Effector memory CD4-positive, alpha-beta T cell (primary cell): ENCODE data around the gene CRYGN.

ENCODE experiments used
- DNase-seq, 3 donors: peaks; one replicate each; pipeline ENCODE4 v3.0.0-alpha.2; 2020
- H3K27ac ChIP-seq: 2 replicates; pipeline ENCODE4 v1.7.0; 2013; ENCODE audit warnings: mild to moderate bottlenecking, low read length, moderate library complexity; ENCODE audit not compliant: insufficient read depth, poor library complexity, severe bottlenecking
- H3K27me3 ChIP-seq: replicated peaks from 2 replicates; pipeline ENCODE4 v1.7.0; 2013; ENCODE audit warnings: mild to moderate bottlenecking, low read length; ENCODE audit not compliant: insufficient read depth, control insufficient read depth, poor library complexity, severe bottlenecking
- H3K36me3 ChIP-seq: 2 replicates; pipeline ENCODE4 v1.7.0; 2013; ENCODE audit warnings: mild to moderate bottlenecking, low read length, moderate library complexity; ENCODE audit not compliant: control insufficient read depth, insufficient read depth
- H3K4me1 ChIP-seq: 2 replicates; pipeline ENCODE4 v1.7.0; 2013; ENCODE audit warnings: low read length, mild to moderate bottlenecking; ENCODE audit not compliant: control insufficient read depth, insufficient read depth, poor library complexity, severe bottlenecking
- H3K4me3 ChIP-seq: 2 replicates; pipeline ENCODE4 v1.7.0; 2013; ENCODE audit warnings: low read length, low read depth, mild to moderate bottlenecking; ENCODE audit not compliant: insufficient read depth, poor library complexity, severe bottlenecking
- H3K9me3 ChIP-seq: 2 replicates; pipeline ENCODE4 v1.7.0; 2013; ENCODE audit warnings: mild to moderate bottlenecking, low read length, moderate library complexity; ENCODE audit not compliant: control insufficient read depth

The CRYGN gene

GRCh38 chr7:151385626-151386300, 54.2 kb downstream of the CRYGN start:
- Histone ChIP-seq H3K27me3 (no peaks in the 10 kb centered on the region), H3K36me3 (no peaks in the 10 kb centered on the region), H3K4me3 (no peak overlapping the region), H3K4me1 (peaks cover 19% of the 10 kb centered on the region), H3K27ac (no peak overlapping the region), H3K9me3 (no peaks in the 10 kb centered on the region)
- DNase-seq, result no peak

DNA sequence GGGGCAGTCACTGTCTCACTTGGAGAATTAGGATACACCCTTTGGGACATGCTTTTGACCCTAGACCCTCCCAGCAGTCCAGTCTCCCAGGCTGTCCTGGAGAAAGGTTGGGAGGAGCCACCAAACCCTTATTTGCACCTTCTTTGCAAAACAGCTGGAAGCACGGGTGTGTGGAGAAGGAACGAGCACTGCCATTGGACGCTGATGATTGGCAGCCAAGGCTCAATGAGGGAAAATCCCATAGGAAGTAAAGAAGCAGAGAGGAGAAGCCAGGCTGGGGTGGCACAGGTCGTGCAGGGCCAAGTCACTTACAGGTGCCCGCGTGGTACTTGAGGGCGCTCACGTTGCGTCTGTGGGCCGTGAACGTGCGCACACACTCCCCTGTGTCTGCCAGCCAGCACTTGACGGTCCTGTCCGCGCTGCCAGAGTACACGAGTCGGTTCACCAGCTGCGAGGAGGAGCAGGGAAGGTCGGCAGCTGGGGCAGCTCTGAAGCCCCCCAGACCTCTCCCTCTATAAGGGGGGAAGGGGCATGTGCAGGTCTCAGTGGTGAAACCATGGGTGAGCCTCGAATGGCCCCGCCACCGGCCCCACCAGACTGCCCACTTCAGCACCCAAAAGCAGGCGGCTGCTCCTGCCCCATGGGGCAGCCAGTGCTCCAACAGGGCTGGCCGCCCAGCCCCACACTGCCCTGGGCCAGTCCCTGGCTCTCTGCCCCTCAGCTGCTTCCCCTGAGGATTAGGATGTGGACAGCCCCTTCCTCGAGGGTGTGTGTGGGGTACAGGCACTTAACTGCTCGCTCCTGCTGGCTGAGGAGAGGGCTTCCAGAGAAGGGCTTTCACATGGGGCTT, 54.9 kb downstream of the CRYGN start:
- Histone ChIP-seq H3K27me3 (no peaks in the 10 kb centered on the region), H3K9me3 (no peaks in the 10 kb centered on the region), H3K4me1 (peaks cover 21% of the 10 kb centered on the region), H3K27ac (no peak overlapping the region), H3K4me3 (no peak overlapping the region), H3K36me3 (no peaks in the 10 kb centered on the region)
- DNase-seq, result no peak

GRCh38 chr7:151384352-151384697, 55.6 kb downstream of the CRYGN start:
- H3K36me3 ChIP-seq, result no peaks in the 10 kb centered on the region
- H3K4me1 ChIP-seq, result peaks cover 21% of the 10 kb centered on the region
- DNase-seq, result no peak
- H3K27ac ChIP-seq, result no peak overlapping the region
- no peaks in the 10 kb centered on the region for H3K9me3 ChIP-seq
- H3K4me3 ChIP-seq, result no peak overlapping the region
- H3K27me3 ChIP-seq, result no peaks in the 10 kb centered on the region

DNA sequence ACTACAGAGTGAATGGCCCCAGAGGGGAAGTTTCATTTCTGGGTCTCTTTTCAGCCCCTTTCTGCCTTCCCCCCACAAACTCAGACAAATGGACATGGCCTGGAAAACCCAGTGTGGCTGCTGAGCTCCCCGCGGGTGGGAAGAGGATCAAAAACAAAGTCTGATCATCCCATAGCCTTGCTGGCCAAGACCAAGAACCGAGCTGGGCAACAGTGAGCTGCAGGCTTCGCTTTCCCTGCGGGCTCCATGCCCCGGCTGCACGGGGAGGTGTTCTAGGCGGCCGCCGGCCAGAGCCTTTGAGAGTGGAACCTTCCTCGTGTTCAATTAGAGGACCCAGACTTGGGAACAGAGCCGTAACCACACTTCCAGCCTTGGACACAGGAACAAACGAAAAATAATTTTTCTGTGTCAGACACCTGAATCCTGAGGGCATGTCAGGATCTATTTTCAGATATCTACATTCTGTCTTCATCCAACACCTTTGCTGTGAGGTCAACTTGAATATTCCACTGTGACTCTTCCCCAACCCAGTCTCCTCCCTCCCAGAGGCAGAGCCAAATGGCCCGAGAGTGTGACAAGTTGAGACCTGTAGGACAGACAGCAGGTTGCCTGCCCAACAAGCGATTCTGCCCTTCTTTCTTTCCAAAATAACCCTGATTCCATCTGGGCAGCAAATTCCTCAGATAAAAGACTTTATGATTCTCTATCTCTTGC, 56.1 kb downstream of the CRYGN start:
- Histone ChIP-seq H3K9me3 (no peaks in the 10 kb centered on the region), H3K27me3 (no peaks in the 10 kb centered on the region), H3K27ac (no peak overlapping the region), H3K4me3 (no peak overlapping the region), H3K36me3 (peaks cover 2% of the 10 kb centered on the region), H3K4me1 (peaks cover 21% of the 10 kb centered on the region)
- no peak for DNase-seq

DNA sequence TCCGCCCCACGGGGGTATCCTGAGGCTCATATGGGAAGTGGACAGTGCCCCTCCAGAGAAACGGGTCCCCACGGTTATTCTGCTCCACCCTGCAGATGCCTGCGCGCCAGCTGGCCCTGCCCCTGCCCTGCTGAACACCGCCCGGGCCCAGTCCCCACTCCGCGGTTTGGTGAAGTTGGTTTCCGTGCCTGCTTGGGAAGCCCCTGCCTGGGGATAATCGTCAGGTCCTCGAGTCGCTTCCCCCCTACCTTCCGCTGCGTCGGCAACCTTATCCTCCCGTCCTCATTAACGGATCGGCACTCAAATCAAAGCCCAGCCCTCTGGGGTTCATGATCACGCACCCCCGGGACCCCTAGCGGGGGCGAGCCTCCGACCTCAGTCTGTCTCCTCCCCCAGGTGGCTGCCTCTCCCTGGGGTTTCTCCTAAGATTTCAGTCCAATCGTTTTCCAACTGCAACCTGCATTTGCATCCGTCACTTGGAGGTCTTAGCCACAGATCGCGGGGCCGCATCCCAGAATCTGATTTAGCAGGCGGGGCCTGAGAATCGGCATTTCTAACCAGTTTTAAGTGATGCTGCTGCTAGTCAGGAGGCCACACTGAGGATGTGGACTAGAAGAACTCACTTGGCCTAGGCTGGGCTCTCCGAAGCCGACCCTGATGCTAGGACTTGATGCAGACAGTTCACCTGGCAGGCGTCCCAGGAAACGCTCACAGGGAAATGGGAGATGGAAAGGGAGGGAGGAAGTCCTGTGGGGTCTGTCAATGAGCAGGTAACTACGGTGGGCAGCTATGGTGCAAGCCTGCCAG, 57.7 kb downstream of the CRYGN start:
- H3K9me3 ChIP-seq, result no peaks in the 10 kb centered on the region
- peaks cover 21% of the 10 kb centered on the region for H3K4me1 ChIP-seq
- peak overlapping the region; percentile 41 for H3K4me3 ChIP-seq
- peak; percentile 57 to 64 (median 63) for DNase-seq
- peak overlapping the region; percentile 67 for H3K27ac ChIP-seq
- H3K36me3 ChIP-seq, result peaks cover 12% of the 10 kb centered on the region
- H3K27me3 ChIP-seq, result no peaks in the 10 kb centered on the region

GRCh38 chr7:151381348-151382078, 58.4 kb downstream of the CRYGN start:
- H3K9me3 ChIP-seq, result no peaks in the 10 kb centered on the region
- peak overlapping the region; percentile 41 for H3K4me3 ChIP-seq
- DNase-seq, result peak; percentile 67 to 77 (median 69)
- H3K27ac ChIP-seq, result peak overlapping the region; percentile 67
- H3K4me1 ChIP-seq, result peaks cover 21% of the 10 kb centered on the region
- peaks cover 20% of the 10 kb centered on the region for H3K36me3 ChIP-seq
- no peaks in the 10 kb centered on the region for H3K27me3 ChIP-seq

DNA sequence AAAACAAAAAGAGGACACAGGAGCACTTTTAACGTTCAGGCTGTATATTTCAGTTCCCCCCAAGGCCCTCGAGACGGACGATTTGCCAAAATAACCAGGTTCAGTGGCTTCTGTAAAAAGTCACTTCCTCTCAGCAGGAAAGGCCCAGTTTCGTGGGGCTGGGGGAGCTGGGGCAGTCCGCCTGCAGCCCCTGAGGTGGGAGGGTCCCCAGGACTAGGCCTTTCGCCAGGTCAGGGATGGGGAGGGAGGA, 58.9 kb downstream of the CRYGN start:
- Histone ChIP-seq H3K9me3 (no peaks in the 10 kb centered on the region), H3K36me3 (peaks cover 25% of the 10 kb centered on the region), H3K4me1 (peaks cover 21% of the 10 kb centered on the region), H3K27ac (peak overlapping the region; percentile 64), H3K27me3 (no peaks in the 10 kb centered on the region), H3K4me3 (peak overlapping the region; percentile 41)
- DNase-seq, result no peak

- H3K9me3 ChIP-seq, result no peaks in the 10 kb centered on the region
- peaks cover 21% of the 10 kb centered on the region for H3K4me1 ChIP-seq
- no peaks in the 10 kb centered on the region for H3K27me3 ChIP-seq
- H3K27ac ChIP-seq, result peak overlapping the region; percentile 64
- no peak for DNase-seq
- H3K36me3 ChIP-seq, result peaks cover 30% of the 10 kb centered on the region
- no peak overlapping the region for H3K4me3 ChIP-seq
Observed at GRCh38 chr7:151380199-151381097, 59.5 kb downstream of the CRYGN start.
